Liver (tissue), 3 donors: ENCODE measurements around the gene CRPPA.

Experiments used
- CTCF ChIP-seq: fragments of 150-350 bp; IDR thresholded peaks from 2 replicates; pipeline ENCODE4 v1.5.1; 2017; ENCODE audit warnings: improper control_type of control experiment, low read depth, low read length; ENCODE audit not compliant: missing input control
- GABPA ChIP-seq, 2 donors: IDR thresholded peaks in 1 of 2; conservative IDR thresholded peaks in 1 of 2; 2 replicates each; pipeline ENCODE4 v1.6.1; 2016; ENCODE audit warnings: antibody characterized with exemption in 2 of 2, mild to moderate bottlenecking in 1 of 2, moderate library complexity in 1 of 2
- JUND ChIP-seq, 2 donors: IDR thresholded peaks; 2 replicates each; pipeline ENCODE4 v1.6.1; 2016; ENCODE audit warnings: antibody characterized with exemption in 2 of 2
- TAF1 ChIP-seq: conservative IDR thresholded peaks from 2 replicates; pipeline ENCODE4 v1.6.1; 2016; ENCODE audit warnings: antibody characterized with exemption, mild to moderate bottlenecking
- TF ChIP-seq, protein P1 (sequence below): IDR thresholded peaks from 2 replicates; pipeline ENCODE4 v1.6.1; 2016; ENCODE audit warnings: antibody characterized with exemption, mild to moderate bottlenecking
- donor health status: healthy.
- donor health status: healthy.

- TF ChIP-seq CTCF, result no peak
- no peak for TF ChIP-seq TAF1
- no peak for TF ChIP-seq JUND (IDR thresholded peaks at IDR 0.05)
- no peak for TF ChIP-seq GABPA (IDR thresholded peaks at IDR 0.05 in 1 of 2, conservative IDR thresholded peaks at IDR 0.05 in 1 of 2)
- TF ChIP-seq, protein P1, sequence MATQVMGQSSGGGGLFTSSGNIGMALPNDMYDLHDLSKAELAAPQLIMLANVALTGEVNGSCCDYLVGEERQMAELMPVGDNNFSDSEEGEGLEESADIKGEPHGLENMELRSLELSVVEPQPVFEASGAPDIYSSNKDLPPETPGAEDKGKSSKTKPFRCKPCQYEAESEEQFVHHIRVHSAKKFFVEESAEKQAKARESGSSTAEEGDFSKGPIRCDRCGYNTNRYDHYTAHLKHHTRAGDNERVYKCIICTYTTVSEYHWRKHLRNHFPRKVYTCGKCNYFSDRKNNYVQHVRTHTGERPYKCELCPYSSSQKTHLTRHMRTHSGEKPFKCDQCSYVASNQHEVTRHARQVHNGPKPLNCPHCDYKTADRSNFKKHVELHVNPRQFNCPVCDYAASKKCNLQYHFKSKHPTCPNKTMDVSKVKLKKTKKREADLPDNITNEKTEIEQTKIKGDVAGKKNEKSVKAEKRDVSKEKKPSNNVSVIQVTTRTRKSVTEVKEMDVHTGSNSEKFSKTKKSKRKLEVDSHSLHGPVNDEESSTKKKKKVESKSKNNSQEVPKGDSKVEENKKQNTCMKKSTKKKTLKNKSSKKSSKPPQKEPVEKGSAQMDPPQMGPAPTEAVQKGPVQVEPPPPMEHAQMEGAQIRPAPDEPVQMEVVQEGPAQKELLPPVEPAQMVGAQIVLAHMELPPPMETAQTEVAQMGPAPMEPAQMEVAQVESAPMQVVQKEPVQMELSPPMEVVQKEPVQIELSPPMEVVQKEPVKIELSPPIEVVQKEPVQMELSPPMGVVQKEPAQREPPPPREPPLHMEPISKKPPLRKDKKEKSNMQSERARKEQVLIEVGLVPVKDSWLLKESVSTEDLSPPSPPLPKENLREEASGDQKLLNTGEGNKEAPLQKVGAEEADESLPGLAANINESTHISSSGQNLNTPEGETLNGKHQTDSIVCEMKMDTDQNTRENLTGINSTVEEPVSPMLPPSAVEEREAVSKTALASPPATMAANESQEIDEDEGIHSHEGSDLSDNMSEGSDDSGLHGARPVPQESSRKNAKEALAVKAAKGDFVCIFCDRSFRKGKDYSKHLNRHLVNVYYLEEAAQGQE, result no peak
Measured at GRCh38 chr7:16455591-16455990, 34.3 kb upstream of the CRPPA start.
